ENCODE results near the gene PPP2R5D.
A peak's percentile ranks its signal among the peaks of the same experiment; 100 is the strongest.

PPP2R5D gene

GRCh38 chr6:42963855-42964605 lies 20.3 kb upstream of the PPP2R5D start:
- DNase-seq: peak; percentile 61

GRCh38 chr6:42966571-42966970 lies 17.8 kb upstream of the PPP2R5D start:
- DNase-seq: no peak

GRCh38 chr6:42967228-42967627 lies 17.1 kb upstream of the PPP2R5D start:
- DNase-seq: no peak

GRCh38 chr6:42968126-42968701 lies 16.2 kb upstream of the PPP2R5D start:
- DNase-seq: no peak

GRCh38 chr6:42968783-42969182 lies 15.6 kb upstream of the PPP2R5D start:
- no peak for DNase-seq

- no peak for DNase-seq
These were observed 14.9 kb upstream of the PPP2R5D start for GRCh38 chr6:42969431-42969830.

GRCh38 chr6:42969934-42970333 lies 14.4 kb upstream of the PPP2R5D start:
- no peak for DNase-seq

- no peak for DNase-seq
These were observed 13.3 kb upstream of the PPP2R5D start for GRCh38 chr6:42970871-42971612.

- no peak for DNase-seq
These were observed 12.5 kb upstream of the PPP2R5D start for GRCh38 chr6:42971746-42972327.

- DNase-seq: no peak
These were observed 10.4 kb upstream of the PPP2R5D start for GRCh38 chr6:42973926-42974325.

GRCh38 chr6:42974919-42975505 lies 9.4 kb upstream of the PPP2R5D start:
- DNase-seq: no peak

GRCh38 chr6:42978487-42978838 lies 5.9 kb upstream of the PPP2R5D start:
- peak; percentile 34 for DNase-seq

- DNase-seq: peak; percentile 88
These were observed 5.4 kb upstream of the PPP2R5D start, which contains the start of gene PEX6 for GRCh38 chr6:42978839-42979522. Gene PEX6, minus strand, starts transcription at chr6:42979181. Its CDS starts 31 bp downstream, at chr6:42979150.

GRCh38 chr6:42979523-42980177 lies 4.7 kb upstream of the PPP2R5D start:
- peak; percentile 33 for DNase-seq

GRCh38 chr6:42981836-42982235 lies 2.5 kb upstream of the PPP2R5D start:
- DNase-seq: no peak

GRCh38 chr6:42984924-42985475 lies 630 bp downstream of the PPP2R5D start:
- DNase-seq: no peak

- DNase-seq: no peak
These were observed 3.4 kb downstream of the PPP2R5D start for GRCh38 chr6:42987533-42988451.

GRCh38 chr6:42988486-42989020 lies 4.2 kb downstream of the PPP2R5D start:
- no peak for DNase-seq

- DNase-seq: no peak
These were observed 5.6 kb downstream of the PPP2R5D start for GRCh38 chr6:42989923-42990322.

- no peak for DNase-seq
These were observed 9.1 kb downstream of the PPP2R5D start for GRCh38 chr6:42993445-42993844.
